HepG2 (cell line): ENCODE results near the gene PRCP. TPM values are rescaled to one million over a fixed set of nuclear protein-coding genes. Genes with fewer than 3 reads are reported as not detected.

ENCODE experiments used
- ATAC-seq: fragments of 200-7000 bp; cut with Tn5 transposase; 3 replicates; pipeline ENCODE4 v1.9.1; 2020; ENCODE audit warnings: mild to moderate bottlenecking, moderate library complexity
- BruUV-seq: library from RNA; stranded (reverse); fragments of 400-500 nt; replicated peaks from 2 replicates; lab custom pipeline; 2021; lab: Mats Ljungman, UMichigan
- CTCF ChIA-PET: fragments of 300-600 bp; formaldehyde crosslinking; extraction: SDS; loops from one replicate; lab custom pipeline; 2021; ENCODE audit warnings: low total read pairs, inconsistent platforms, low intra/inter-chr PET ratio; lab: Yijun Ruan, JAX
- POLR2A ChIA-PET: fragments of 350-600 bp; sonication (Branson Sonifier 250); formaldehyde crosslinking; loops from one replicate; lab custom pipeline; 2020; ENCODE audit warnings: antibody characterized with exemption, inconsistent platforms; lab: Yijun Ruan, JAX
- DNase-seq: peaks from one replicate; pipeline ENCODE4 v3.0.0-alpha.2; 2015; ENCODE audit warnings: low spot score
- FAIRE-seq: peaks from 3 replicates; lab custom pipeline; 2011; peaks lifted over from hg19 to GRCh38; lab: Jason Lieb, UNC
- H2AFZ ChIP-seq: one replicate; pipeline ENCODE4 v1.6.1; 2011; ENCODE audit warnings: low read length, inconsistent platforms
- H3K27ac ChIP-seq: fragments of 300-600 bp; 3 replicates; pipeline ENCODE4 v1.8.0; 2011; ENCODE audit warnings: mixed run types, mild to moderate bottlenecking, mixed read lengths, low read length, inconsistent platforms; ENCODE audit not compliant: insufficient read depth; ENCODE audit errors: extremely low read length
- H3K27me3 ChIP-seq, 2 experiments: fragments of 200-600 bp in 1 of 2; 2 replicates in 1 of 2; 3 replicates in 1 of 2; pipeline versions ENCODE4 v1.6.0 to v1.8.0; 2011; ENCODE audit warnings: low read length in 2 of 2, mild to moderate bottlenecking in 2 of 2, moderate library complexity in 2 of 2, inconsistent platforms in 1 of 2; ENCODE audit not compliant: insufficient read depth in 2 of 2, control insufficient read depth in 1 of 2
- H3K36me3 ChIP-seq, 2 experiments: fragments of 200-600 bp in 1 of 2; replicated peaks in 1 of 2; 2 replicates in 1 of 2; 3 replicates in 1 of 2; pipeline versions ENCODE4 v1.5.1 to v1.8.0; 2011; ENCODE audit warnings: low read length in 2 of 2, inconsistent platforms in 1 of 2; ENCODE audit not compliant: insufficient read depth in 2 of 2, control insufficient read depth in 1 of 2
- H3K4me1 ChIP-seq: 2 replicates; pipeline ENCODE4 v1.5.1; 2012; ENCODE audit warnings: low read length, inconsistent platforms; ENCODE audit not compliant: insufficient read depth
- H3K4me2 ChIP-seq: 2 replicates; pipeline ENCODE4 v1.6.0; 2011; ENCODE audit warnings: low read depth, low read length, inconsistent platforms
- H3K4me3 ChIP-seq, 3 experiments: fragments of 200-600 bp in 1 of 3; sonication (generic), shearing (Covaris generic) in 1 of 3; replicated peaks in 1 of 3; 2 replicates each; pipeline ENCODE4 v1.5.1; 2011 to 2016; ENCODE audit warnings: low read length in 3 of 3, inconsistent platforms in 2 of 3, low read depth in 2 of 3, mild to moderate bottlenecking in 2 of 3, control low read depth in 1 of 3, mixed read lengths in 1 of 3; ENCODE audit not compliant: insufficient read depth in 1 of 3
- H3K79me2 ChIP-seq: one replicate; pipeline ENCODE4 v1.6.1; 2011; ENCODE audit warnings: low read length, inconsistent platforms; ENCODE audit not compliant: insufficient read depth
- H3K9ac ChIP-seq: 2 replicates; pipeline ENCODE4 v1.6.0; 2011; ENCODE audit warnings: mild to moderate bottlenecking, low read depth, low read length, inconsistent platforms; ENCODE audit not compliant: insufficient read depth
- H3K9me3 ChIP-seq: 2 replicates; pipeline ENCODE4 v1.5.1; 2012; ENCODE audit warnings: mild to moderate bottlenecking, low read length
- H4K20me1 ChIP-seq: 2 replicates; pipeline ENCODE4 v1.6.0; 2011; ENCODE audit warnings: inconsistent platforms, mild to moderate bottlenecking, low read length, moderate library complexity; ENCODE audit not compliant: insufficient read depth
- ARNT ChIP-seq: fragments of 450-650 bp; IDR thresholded peaks from 2 replicates; pipeline ENCODE4 v1.6.1; 2017
- FOXJ3 ChIP-seq: sonication (generic); formaldehyde crosslinking; IDR thresholded peaks from 2 replicates; pipeline ENCODE4 v1.4.0; 2020; ENCODE audit warnings: missing genetic modification reagents, mild to moderate bottlenecking, borderline replicate concordance
- GABPB1 ChIP-seq: IDR thresholded peaks from 2 replicates; pipeline ENCODE4 v1.6.1; 2016; ENCODE audit warnings: mild to moderate bottlenecking, missing genetic modification reagents, moderate library complexity, missing compliant biosample characterization
- HOMEZ ChIP-seq: IDR thresholded peaks from 2 replicates; pipeline ENCODE4 v1.6.1; 2016; ENCODE audit warnings: low read depth
- LRRFIP1 ChIP-seq: sonication (generic); formaldehyde crosslinking; conservative IDR thresholded peaks from 2 replicates; pipeline ENCODE4 v1.4.0; 2020; ENCODE audit warnings: missing genetic modification reagents
- PTBP1 ChIP-seq: fragments of 200-400 bp; formaldehyde crosslinking; IDR thresholded peaks from 2 replicates; pipeline ENCODE4 v1.6.1; 2018; ENCODE audit warnings: low read length, low read depth; ENCODE audit not compliant: poor library complexity, severe bottlenecking
- RCOR2 ChIP-seq: IDR thresholded peaks from 2 replicates; pipeline ENCODE4 v1.6.1; 2016; ENCODE audit warnings: missing biosample characterization, missing genetic modification reagents
- TAF15 ChIP-seq: fragments of 200-400 bp; formaldehyde crosslinking; IDR thresholded peaks from one replicate; pipeline ENCODE4 v1.6.1; 2018; ENCODE audit warnings: mild to moderate bottlenecking, low read depth, low read length; ENCODE audit not compliant: poor library complexity, severe bottlenecking
- ZBTB49 ChIP-seq: sonication (generic); formaldehyde crosslinking; IDR thresholded peaks from 2 replicates; pipeline ENCODE4 v1.4.0; 2020; ENCODE audit warnings: missing genetic modification reagents, borderline replicate concordance
- ZNF205 ChIP-seq: IDR thresholded peaks from 2 replicates; pipeline ENCODE4 v1.6.1; 2018; ENCODE audit warnings: missing biosample characterization, missing genetic modification reagents
- ZNF737 ChIP-seq: sonication (generic); formaldehyde crosslinking; IDR thresholded peaks from 2 replicates; pipeline ENCODE4 v1.5.0; 2020; ENCODE audit warnings: missing genetic modification reagents, mild to moderate bottlenecking, borderline replicate concordance
- ZNF766 ChIP-seq: sonication (generic); formaldehyde crosslinking; IDR thresholded peaks from 2 replicates; pipeline ENCODE4 v1.5.0; 2020; ENCODE audit warnings: missing genetic modification reagents, borderline replicate concordance
- ZNF772 ChIP-seq: sonication (generic); formaldehyde crosslinking; IDR thresholded peaks from 2 replicates; pipeline ENCODE4 v1.5.0; 2020; ENCODE audit warnings: mild to moderate bottlenecking, missing genetic modification reagents
- WGBS: methylation state at CpG from one replicate; pipeline ENCODE4 v1.1.6; 2017; ENCODE audit warnings: low lambda C conversion rate; 5-methylcytosine and 5-hydroxymethylcytosine counted together
- in situ Hi-C: cut with HindIII; loops from 2 replicates; pipeline ENCODE4 v1.10.0; 2017; ENCODE audit warnings: low pct_unique_long_range_greater_than_20kb; ENCODE audit not compliant: extremely low pct_ligation_motif_present
- intact Hi-C: fragments of 100-400 bp; cut with micrococcal nuclease; formaldehyde crosslinking; loops from one replicate; pipeline ENCODE4 v1.10.0; 2022; ENCODE audit not compliant: unreplicated experiment
- polyA plus RNA-seq, 8 experiments: library from polyadenylated mRNA; depleted of rRNA in 3 of 8; stranded (reverse) in 7 of 8; unstranded in 1 of 8; fragments of >200 nt; fragmentation: Illumina TruSeq in 4 of 8; extraction: Trizol in 4 of 8; gene quantifications; 2 replicates each; pipeline versions ENCODE4 v1.2.1 to v1.2.3, GENCODE V29; 2011 to 2016; ENCODE audit warnings: low read depth in 4 of 8, missing spikeins in 1 of 8, mixed read lengths in 1 of 8; ENCODE audit not compliant: insufficient read depth in 1 of 8
- total RNA-seq, 5 experiments: library from RNA; depleted of rRNA; stranded (reverse); fragments of >200 nt; fragmentation: Illumina TruSeq; extraction: Trizol; gene quantifications; 2 replicates each; pipeline ENCODE4 v1.2.3, GENCODE V29; 2016; ENCODE audit warnings: low read depth in 1 of 5
- TF ChIP-seq, protein P1 (sequence below): sonication (generic); formaldehyde crosslinking; IDR thresholded peaks from 2 replicates; pipeline ENCODE4 v1.5.1; 2020; ENCODE audit warnings: missing genetic modification reagents, mild to moderate bottlenecking, borderline replicate concordance

The PRCP gene
- total and polyA plus RNA-seq, 2 of the 13 experiments (the other 11 are each of a cell fraction or from before 2014, with no cell fraction given): 84.2 to 105 TPM

- H2AFZ ChIP-seq: no peak overlapping the region
- no peaks in the 10 kb centered on the region for H3K9me3 ChIP-seq
- H3K4me1 ChIP-seq: 0 out of 2 replicates have a peak, but pooled peaks cover 5% of the 10 kb centered on the region
- H3K27me3 ChIP-seq: no peaks in the 10 kb centered on the region
- CTCF ChIA-PET: no interaction called here
- H3K4me2 ChIP-seq: no peak overlapping the region
- POLR2A ChIA-PET: no interaction called here
- H3K36me3 ChIP-seq: no peaks in the 10 kb centered on the region
- no peak for DNase-seq
- in situ Hi-C loops: loop anchor here (25.0 kb wide), 1 partner anchor 940 kb away; no protein-coding TSS in a partner anchor
- no TSS peak for BruUV-seq
- no peak overlapping the region for H3K9ac ChIP-seq
- no peaks in the 10 kb centered on the region for H3K79me2 ChIP-seq
- intact Hi-C loops: no loop called here
- H4K20me1 ChIP-seq: no peaks in the 10 kb centered on the region
- H3K27ac ChIP-seq: no peak overlapping the region
- no peak for ATAC-seq
- WGBS: 91% methylated on average over 7 of the region's 7 CpGs
- no peak for FAIRE-seq
- no peak overlapping the region for H3K4me3 ChIP-seq
- TF ChIP-seq ZBTB49 (no peak), ZNF772 (CRISPR knock-in tag) (no peak), RCOR2 (CRISPR knock-in tag) (no peak), GABPB1 (CRISPR knock-in tag) (no peak), ZNF766 (CRISPR knock-in tag) (no peak), ARNT (no peak), ZNF737 (CRISPR knock-in tag) (no peak), ZNF205 (no peak), TAF15 (no peak), PTBP1 (no peak), HOMEZ (no peak), LRRFIP1 (CRISPR knock-in tag) (no peak), FOXJ3 (CRISPR knock-in tag) (no peak)
- TF ChIP-seq, protein P1, sequence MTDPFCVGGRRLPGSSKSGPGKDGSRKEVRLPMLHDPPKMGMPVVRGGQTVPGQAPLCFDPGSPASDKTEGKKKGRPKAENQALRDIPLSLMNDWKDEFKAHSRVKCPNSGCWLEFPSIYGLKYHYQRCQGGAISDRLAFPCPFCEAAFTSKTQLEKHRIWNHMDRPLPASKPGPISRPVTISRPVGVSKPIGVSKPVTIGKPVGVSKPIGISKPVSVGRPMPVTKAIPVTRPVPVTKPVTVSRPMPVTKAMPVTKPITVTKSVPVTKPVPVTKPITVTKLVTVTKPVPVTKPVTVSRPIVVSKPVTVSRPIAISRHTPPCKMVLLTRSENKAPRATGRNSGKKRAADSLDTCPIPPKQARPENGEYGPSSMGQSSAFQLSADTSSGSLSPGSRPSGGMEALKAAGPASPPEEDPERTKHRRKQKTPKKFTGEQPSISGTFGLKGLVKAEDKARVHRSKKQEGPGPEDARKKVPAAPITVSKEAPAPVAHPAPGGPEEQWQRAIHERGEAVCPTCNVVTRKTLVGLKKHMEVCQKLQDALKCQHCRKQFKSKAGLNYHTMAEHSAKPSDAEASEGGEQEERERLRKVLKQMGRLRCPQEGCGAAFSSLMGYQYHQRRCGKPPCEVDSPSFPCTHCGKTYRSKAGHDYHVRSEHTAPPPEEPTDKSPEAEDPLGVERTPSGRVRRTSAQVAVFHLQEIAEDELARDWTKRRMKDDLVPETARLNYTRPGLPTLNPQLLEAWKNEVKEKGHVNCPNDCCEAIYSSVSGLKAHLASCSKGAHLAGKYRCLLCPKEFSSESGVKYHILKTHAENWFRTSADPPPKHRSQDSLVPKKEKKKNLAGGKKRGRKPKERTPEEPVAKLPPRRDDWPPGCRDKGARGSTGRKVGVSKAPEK: no peak
Observed at GRCh38 chr11:82872377-82873150, 27.7 kb downstream of the PRCP start.
